ENCODE measurements around the gene WDR7. TPM values are rescaled to one million over a fixed set of nuclear protein-coding genes. Genes with fewer than 3 reads are reported as not detected.

WDR7 gene
- total RNA-seq, 2 experiments from 2014 or later = 16.0 to 19.0 TPM

- Mint-ChIP-seq H3K36me3 (ENCODE audit: low read depth) (peaks cover 14% of the 10 kb centered on the region), H3K4me3 (no peak overlapping the region), H3K27me3 (no peaks in the 10 kb centered on the region), H3K4me1 (ENCODE audit: low read depth) (peaks cover 39% of the 10 kb centered on the region), H3K9me3 (peaks cover 1% of the 10 kb centered on the region), H3K27ac (no peak overlapping the region)
- intact Hi-C loops (cut with micrococcal nuclease) = no loop called here
- CTCF ChIA-PET = no interaction called here
- POLR2A ChIA-PET = no interaction called here
- TF ChIP-seq, protein P1, sequence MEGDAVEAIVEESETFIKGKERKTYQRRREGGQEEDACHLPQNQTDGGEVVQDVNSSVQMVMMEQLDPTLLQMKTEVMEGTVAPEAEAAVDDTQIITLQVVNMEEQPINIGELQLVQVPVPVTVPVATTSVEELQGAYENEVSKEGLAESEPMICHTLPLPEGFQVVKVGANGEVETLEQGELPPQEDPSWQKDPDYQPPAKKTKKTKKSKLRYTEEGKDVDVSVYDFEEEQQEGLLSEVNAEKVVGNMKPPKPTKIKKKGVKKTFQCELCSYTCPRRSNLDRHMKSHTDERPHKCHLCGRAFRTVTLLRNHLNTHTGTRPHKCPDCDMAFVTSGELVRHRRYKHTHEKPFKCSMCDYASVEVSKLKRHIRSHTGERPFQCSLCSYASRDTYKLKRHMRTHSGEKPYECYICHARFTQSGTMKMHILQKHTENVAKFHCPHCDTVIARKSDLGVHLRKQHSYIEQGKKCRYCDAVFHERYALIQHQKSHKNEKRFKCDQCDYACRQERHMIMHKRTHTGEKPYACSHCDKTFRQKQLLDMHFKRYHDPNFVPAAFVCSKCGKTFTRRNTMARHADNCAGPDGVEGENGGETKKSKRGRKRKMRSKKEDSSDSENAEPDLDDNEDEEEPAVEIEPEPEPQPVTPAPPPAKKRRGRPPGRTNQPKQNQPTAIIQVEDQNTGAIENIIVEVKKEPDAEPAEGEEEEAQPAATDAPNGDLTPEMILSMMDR (IDR thresholded peaks at IDR 0.05) = no peak
- ATAC-seq (no peak), DNase-seq (no peak)
Observed at GRCh38 chr18:56659111-56659510, 8.0 kb downstream of the WDR7 start.

- CTCF ChIA-PET = interaction anchor here (0.9 to 2.3 kb wide), 3 partner anchors 10 to 55 kb away, joined by 3 to 6 read pairs (median 3); partner anchors contain the start of gene WDR7
- Mint-ChIP-seq H3K4me1 (ENCODE audit: low read depth) (peaks cover 31% of the 10 kb centered on the region), H3K27ac (no peak overlapping the region), H3K9me3 (no peaks in the 10 kb centered on the region), H3K36me3 (ENCODE audit: low read depth) (peaks cover 10% of the 10 kb centered on the region), H3K4me3 (no peak overlapping the region), H3K27me3 (no peaks in the 10 kb centered on the region)
- ATAC-seq = no peak
- POLR2A ChIA-PET = interaction anchor here (1.4 kb wide), 1 partner anchor 10 kb away, joined by 4 read pairs; the partner anchor contains the start of gene WDR7
- intact Hi-C loops (cut with micrococcal nuclease) = no loop called here
- TF ChIP-seq, protein P1 (IDR thresholded peaks at IDR 0.05) = no peak
- DNase-seq = no peak
Observed at GRCh38 chr18:56660655-56661054, 9.5 kb downstream of the WDR7 start.

- TF ChIP-seq, protein P1 (IDR thresholded peaks at IDR 0.05) = no peak
- ChIA-PET CTCF (interaction anchor here (0.7 to 2.3 kb wide), 3 partner anchors 11 to 41 kb away, joined by 3 to 6 read pairs (median 3); partner anchors contain the start of gene WDR7), POLR2A (interaction anchor here (1.3 to 1.4 kb wide), 2 partner anchors 9 to 10 kb away, joined by 3 to 4 read pairs; partner anchors contain the start of gene WDR7)
- no peak for ATAC-seq
- no peaks in the 10 kb centered on the region for H3K9me3 Mint-ChIP-seq
- peaks cover 10% of the 10 kb centered on the region for H3K36me3 Mint-ChIP-seq (ENCODE audit: low read depth)
- peaks cover 29% of the 10 kb centered on the region for H3K4me1 Mint-ChIP-seq (ENCODE audit: low read depth)
- no peak overlapping the region for H3K27ac Mint-ChIP-seq
- no peaks in the 10 kb centered on the region for H3K27me3 Mint-ChIP-seq
- intact Hi-C loops (cut with micrococcal nuclease) = no loop called here
- no peak overlapping the region for H3K4me3 Mint-ChIP-seq
- no peak for DNase-seq
Observed at GRCh38 chr18:56661360-56662062, 10.4 kb downstream of the WDR7 start.

- POLR2A ChIA-PET = interaction anchor here (1.3 kb wide), 1 partner anchor 9 kb away, joined by 3 read pairs; no protein-coding TSS in a partner anchor
- Mint-ChIP-seq H3K9me3 (no peaks in the 10 kb centered on the region), H3K4me1 (ENCODE audit: low read depth) (peaks cover 29% of the 10 kb centered on the region), H3K27ac (no peak overlapping the region), H3K4me3 (no peak overlapping the region), H3K27me3 (no peaks in the 10 kb centered on the region), H3K36me3 (ENCODE audit: low read depth) (peaks cover 10% of the 10 kb centered on the region)
- ATAC-seq = no peak
- CTCF ChIA-PET = interaction anchor here (0.7 to 2.3 kb wide), 2 partner anchors 11 to 14 kb away, joined by 3 to 6 read pairs; partner anchors contain the start of gene WDR7
- DNase-seq = no peak
- intact Hi-C loops (cut with micrococcal nuclease) = no loop called here
- TF ChIP-seq, protein P1 (IDR thresholded peaks at IDR 0.05) = no peak
Observed at GRCh38 chr18:56662063-56662408, 10.9 kb downstream of the WDR7 start.

- no peak overlapping the region for H3K27ac Mint-ChIP-seq
- peaks cover 32% of the 10 kb centered on the region for H3K4me1 Mint-ChIP-seq (ENCODE audit: low read depth)
- ChIA-PET POLR2A (interaction anchor here (1.3 kb wide), 1 partner anchor 10 kb away, joined by 3 read pairs; no protein-coding TSS in a partner anchor), CTCF (no interaction called here)
- ATAC-seq (no peak), DNase-seq (no peak)
- TF ChIP-seq, protein P1 (IDR thresholded peaks at IDR 0.05) = no peak
- peaks cover 10% of the 10 kb centered on the region for H3K36me3 Mint-ChIP-seq (ENCODE audit: low read depth)
- no peaks in the 10 kb centered on the region for H3K27me3 Mint-ChIP-seq
- no peak overlapping the region for H3K4me3 Mint-ChIP-seq
- intact Hi-C loops (cut with micrococcal nuclease) = no loop called here
- no peaks in the 10 kb centered on the region for H3K9me3 Mint-ChIP-seq
Observed at GRCh38 chr18:56662502-56662901, 11.3 kb downstream of the WDR7 start.

Measured in activated CD8-positive, alpha-beta T cell treated with anti-CD3 and anti-CD28 coated beads for 36 hours (primary cell).